NCI-H187 (cell line): Measurements from ENCODE around the gene DPYD.

Source experiments
- DNase-seq, 2 experiments: peaks; one replicate each; lab custom pipeline; 2025; lab: John Stamatoyannopoulos, UW

The DPYD gene

GRCh38 chr1:97610748-97611147 lies 310.1 kb downstream of the DPYD start:
- DNase-seq = no peak

GRCh38 chr1:97610102-97610501 lies 310.7 kb downstream of the DPYD start:
- no peak for DNase-seq

DNA sequence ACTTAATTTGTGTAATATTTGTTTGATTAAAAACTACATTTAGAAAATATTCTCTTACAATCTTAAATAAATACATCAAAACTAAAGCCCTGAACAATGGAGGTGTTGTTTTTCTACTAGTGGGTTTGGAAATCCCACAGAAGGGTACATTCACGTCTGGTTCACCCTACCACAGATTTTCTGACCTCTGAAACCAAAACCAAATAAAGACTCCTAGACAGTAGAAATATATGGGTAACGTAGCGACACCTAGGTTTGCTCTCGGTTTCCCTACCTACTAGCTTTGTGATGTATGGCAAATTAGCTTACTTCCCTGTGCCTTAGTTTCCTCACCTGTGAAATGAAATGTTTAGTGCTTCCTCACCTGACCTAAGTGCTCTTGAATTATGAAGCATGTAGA lies 312.6 kb downstream of the DPYD start:
- no peak for DNase-seq

DNA sequence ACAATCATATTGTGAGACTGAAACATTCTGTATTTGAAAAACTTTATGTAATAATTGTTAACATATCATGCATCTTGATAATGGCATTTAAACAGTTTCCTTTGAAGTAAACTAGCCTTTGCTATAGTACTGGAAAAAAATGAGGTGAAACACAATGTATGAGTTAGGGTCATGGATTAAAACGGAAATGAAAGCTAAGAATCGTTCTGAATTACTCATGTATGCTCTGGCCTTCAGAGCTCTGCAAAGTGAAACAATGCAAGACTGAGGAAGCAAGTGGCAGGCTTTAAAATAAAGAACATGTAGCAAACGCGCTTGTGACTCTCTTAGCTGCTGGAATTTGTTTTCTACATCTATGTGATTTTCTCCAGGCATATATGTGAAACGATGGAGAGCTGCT lies 317.1 kb downstream of the DPYD start:
- no peak for DNase-seq

DNA sequence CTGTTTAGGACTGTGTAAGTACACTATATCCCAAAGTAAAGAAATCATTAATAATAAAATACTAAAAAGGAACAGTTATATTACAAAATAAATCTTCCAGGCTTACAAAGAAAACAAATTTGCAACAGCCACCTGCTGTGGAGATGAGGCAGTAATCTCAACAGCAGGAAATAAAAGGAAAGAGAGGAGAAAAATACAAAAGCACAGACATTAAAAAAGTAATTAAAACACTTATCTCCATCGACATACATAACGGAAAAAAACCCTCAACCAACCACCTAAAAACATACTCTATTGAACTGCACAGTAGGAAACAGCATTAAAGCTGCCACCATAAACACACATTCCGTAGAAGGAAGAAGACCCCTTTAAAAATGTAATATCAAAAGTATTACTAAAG lies 317.6 kb downstream of the DPYD start:
- no peak for DNase-seq

DNA sequence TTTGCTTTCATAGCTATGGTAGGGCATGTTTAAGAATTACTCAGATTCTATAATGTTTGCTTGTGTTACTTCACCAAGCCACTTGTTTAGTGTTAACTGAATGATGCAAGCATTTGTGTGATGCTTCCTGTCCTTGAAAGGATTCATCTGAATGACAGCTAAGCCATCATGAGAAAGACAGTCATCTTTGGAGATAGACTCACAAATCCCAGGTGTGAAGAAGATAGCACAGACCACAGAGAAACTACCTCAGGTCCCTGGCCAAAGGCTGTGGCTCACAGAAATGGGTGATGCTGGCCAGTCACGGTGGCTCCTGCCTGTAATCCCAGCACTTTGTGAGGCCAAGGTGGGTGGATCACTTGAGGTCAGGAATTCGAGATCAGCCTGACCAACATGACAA lies 321.4 kb downstream of the DPYD start:
- no peak for DNase-seq

DNA sequence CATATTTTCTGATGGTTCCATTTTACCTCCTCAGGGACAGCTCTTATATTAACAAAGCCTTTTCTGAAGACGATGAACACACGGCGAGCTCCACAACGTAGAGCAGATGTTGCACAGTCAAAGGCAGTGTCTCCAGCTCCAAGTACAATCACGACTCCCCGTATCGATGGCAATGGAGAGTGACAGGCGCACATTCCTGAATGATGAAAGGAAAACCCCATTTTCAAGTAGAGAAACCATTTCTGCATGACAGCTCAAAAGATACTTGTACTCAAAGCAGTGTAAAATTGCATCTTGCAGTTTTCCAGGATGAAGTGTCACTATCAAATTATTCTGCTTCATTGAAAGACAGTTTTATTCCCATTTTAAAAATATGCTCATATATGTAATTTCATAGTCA lies 327.6 kb downstream of the DPYD start:
- no peak for DNase-seq

- no peak for DNase-seq
Observed at GRCh38 chr1:97588772-97589171, 332.1 kb downstream of the DPYD start.

DNA sequence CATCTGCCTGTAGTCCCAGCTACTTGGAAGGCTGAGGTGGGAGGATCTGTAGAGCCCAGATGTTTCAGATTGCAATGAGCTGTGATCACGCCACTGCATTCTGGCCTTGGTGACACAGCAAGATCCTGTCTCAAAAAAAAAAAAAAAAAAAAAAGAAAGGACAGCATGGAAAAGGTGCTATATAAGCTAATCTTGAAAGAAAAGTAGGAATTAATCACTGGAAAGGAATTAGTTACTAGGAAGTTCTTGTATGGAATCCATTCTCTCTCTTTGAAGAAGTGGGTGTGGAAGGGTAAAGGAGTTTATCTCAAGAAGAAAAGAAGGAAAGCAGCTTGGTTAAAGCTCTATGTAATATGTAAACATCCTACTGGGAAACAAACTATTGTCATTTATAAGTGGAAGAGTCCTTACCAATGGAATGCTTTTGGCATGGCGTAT lies 339.2 kb downstream of the DPYD start:
- no peak for DNase-seq

DNA sequence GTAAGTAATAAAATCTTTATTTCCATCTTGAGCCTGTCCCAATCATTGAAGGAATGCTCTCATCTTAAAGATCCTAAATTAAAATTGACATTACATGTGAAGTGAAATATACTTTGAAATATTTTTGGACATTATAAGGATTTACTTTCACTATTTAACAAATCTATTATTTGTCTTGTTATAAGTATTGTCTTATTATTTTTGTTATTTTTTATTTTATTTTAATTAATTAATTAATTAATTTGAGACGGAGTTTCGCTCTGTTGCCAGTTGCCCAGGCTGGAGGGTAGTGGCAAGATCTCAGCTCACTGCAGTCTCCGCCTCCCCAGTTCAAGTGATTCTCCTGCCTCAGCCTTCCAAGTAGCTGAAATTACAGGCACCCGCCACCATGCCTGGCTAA lies 343.2 kb downstream of the DPYD start:
- DNase-seq = no peak

- no peak for DNase-seq
Observed at GRCh38 chr1:97573553-97573952, 347.3 kb downstream of the DPYD start.

GRCh38 chr1:97572561-97572960 lies 348.3 kb downstream of the DPYD start:
- no peak for DNase-seq

DNA sequence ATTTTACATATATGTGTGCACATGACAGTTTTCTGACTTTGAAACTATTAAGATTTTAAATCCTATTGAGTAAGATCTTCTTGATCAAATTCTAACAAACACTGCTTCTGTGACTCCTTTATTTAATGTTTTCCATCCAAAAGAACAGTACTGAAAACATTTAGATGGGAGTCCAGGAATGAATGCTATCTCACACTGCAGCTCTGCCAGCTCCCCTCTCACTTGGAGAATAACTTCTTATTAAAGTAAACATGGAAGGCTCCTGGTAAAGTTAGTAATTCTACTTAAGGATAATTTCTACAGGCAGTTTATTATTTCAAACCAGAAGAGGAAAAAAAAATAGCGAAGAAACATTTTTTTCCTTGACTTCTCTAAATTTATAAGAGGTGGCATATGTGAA lies 349.1 kb downstream of the DPYD start:
- DNase-seq = no peak

DNA sequence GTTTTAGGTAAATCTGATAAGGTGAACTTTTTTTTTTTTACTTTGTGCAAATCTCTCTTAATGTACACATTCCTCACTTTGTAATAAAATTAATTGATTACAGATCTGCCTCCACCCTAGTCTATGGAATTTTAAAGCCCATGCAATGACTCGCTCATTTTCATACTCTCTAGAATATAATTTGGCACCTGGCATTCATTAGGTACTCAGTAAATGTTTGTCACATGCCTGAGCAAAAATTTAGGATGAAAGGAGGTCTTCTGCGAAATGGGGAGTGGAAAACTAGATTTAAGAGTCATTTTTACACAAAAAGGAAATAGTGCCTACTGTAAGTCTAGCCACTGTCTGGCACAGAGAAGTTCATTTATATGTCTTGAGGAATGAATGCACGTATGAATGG lies 350.1 kb downstream of the DPYD start:
- DNase-seq = no peak

DNA sequence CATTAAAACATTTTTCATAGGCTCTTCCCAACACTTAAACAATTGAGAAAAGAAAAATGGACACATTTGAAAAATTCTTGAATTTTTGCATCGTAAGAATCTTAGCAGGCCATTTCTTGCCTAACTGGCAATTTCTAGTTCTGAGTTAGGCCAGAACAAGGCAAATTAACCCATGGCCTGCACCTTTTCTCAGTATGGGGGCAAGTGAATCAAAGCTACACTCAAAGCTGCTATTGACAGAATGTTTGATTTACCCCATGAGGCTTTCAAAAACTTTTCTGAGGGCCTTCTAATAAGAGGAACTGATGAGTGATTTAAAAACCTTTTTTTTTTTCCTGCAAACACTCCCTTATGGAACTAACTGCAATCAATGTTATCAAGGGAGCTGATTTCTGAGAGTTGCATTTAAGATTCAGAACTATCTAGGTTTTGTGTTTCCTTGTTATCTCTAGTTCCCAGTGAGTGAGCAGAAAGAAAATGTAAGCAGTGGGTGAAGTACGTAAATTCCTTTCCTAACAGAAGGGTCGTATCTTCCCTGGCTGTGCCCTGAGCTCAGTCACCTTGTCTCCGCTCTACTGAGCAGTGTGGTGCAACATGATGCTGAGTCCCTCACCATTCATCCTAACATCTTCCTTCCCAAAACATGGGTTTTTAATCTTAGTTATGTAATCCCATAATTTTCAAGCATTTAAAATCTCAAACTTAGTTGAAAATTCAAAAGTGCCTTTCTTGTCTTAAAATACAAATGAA lies 353.7 kb downstream of the DPYD start:
- no peak for DNase-seq

DNA sequence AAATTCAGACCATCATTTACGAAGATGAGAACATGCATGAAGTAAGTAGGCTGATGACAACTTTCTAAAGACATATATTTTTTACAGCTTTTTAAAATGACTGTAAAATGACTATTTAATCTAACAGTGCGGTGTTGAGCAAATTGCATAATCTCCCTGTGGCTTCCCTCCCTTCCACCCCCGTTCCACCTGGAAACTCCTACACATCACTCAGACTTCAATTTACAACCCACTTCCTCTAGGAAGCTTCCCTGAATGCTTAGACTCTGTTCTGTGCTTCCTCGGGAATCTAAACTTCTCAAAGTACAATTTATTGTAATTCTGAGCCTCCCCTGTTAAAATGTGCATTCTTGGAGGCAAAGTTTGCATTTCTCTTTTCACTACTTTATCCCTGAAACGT lies 354.9 kb downstream of the DPYD start:
- no peak for DNase-seq

DNA sequence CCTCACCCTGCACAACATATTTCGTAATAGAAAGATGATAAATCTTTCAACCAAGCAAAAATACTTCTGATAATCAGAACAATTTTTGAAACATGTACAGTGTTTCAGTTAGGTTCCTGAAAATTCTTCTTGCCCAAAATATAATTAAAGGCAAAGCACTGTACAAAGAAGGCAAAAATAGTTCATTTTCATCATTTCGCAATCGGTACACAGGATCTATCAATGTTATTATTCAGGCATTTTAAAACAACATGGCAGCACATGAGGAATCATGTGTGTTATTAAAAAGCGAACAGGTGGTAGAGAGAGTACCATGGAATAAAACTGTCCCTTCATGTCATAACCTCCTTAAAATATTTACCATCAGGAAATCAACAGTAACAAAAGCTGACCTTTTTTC lies 356.9 kb downstream of the DPYD start:
- no peak for DNase-seq

GRCh38 chr1:97562081-97562480 lies 358.8 kb downstream of the DPYD start:
- no peak for DNase-seq

DNA sequence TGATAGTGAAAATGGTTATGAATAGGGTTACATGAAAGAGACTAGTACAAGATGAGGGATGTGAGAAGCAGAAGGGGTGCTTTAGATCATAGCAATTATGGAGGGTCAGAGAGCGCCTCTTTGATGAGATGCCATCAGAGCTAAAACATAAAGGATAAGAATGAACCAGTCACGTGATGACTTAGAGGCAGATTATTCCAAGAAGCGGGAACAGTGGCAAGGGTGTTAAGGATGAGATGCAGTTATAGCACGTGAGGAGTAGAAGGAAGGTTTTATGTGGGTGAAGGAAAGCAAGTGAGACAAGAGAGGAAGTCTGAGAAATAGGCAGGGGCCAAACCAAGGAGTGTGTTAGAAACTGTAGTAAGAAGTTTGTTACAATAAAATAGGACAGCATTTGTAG lies 360.1 kb downstream of the DPYD start:
- DNase-seq = no peak

DNA sequence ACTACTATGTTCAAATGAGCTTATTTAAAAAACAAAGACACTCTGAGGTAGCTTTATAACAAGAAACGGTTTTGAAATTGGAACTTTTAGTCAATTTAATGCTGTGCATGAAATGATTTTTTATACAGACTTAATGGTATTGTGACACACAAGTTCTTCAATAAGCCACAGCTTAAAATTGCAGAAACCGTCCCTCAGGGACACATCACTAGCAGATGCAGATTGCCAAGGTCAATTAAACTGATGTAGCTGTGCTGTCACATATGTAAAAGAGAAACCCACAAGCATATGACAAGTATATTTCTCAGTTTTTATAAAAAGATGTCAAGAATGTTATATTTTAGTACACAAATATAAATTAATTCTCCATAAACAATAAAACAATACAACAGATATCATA lies 366.9 kb downstream of the DPYD start:
- no peak for DNase-seq

GRCh38 chr1:97551113-97551512 lies 369.7 kb downstream of the DPYD start:
- DNase-seq = no peak

DNA sequence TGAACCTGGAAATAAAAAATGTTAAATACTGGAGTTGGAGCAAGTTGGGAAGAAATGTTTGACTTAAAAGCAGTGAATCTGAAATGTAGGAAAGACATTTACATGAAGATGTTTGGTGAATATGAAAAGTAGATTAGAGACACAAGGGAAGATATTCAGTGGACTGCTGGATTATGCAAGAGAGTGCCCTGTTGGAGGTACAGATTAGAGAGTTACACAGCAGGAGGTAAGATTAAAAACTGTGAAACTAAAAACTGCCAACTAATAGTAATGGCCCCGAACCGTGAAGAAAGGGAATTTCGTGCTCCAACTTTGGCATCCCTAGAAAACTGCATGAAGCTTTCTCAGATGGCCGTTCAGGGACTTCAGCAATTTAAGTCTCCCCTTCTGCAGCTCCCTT lies 375.4 kb downstream of the DPYD start:
- DNase-seq = no peak

DNA sequence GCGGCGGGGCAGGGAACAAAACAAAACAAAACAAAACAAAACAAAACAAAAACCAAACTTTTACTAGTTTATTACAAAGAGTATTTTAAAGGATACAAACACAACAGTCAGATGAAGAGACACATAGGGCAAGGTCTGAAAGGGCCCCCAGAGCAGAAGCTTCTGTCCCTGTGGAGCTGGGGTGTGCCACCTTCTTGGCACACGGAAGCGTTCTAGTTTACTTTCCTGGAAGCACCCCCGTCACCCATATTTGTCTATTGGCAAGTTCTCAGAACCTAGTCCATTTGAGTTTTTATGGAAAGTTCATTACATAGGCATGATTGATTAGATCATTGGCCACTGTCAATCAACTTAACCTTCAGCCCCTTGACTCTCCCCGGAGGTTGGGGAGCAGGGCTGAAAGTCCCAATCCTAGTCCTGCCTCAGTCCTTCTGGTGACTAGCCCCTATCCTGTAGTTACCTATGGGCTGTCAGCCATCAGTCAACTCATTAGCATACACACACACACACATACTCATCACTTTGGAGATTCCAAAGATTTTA lies 380.4 kb downstream of the DPYD start:
- DNase-seq = no peak

DNA sequence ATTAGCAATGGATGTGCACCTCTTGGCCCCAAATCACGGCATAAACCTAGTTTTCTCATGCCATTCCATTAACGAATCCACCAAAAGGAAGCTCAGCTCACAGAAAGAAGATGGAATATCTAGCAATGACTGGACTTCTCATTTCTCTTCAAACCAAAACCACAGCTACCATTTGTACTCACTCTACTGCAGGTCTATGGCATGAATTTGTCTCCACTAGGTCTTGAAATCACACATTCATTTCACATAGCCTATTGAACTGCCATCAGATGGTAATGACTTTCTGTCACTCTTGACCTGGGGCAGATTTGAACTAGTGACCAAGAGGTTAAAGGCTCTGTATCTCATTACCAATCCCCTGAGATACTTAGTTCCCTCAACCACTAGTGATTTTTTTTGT lies 382.7 kb downstream of the DPYD start:
- DNase-seq = no peak
